ENCODE measurements around the gene PKLR.
"Not testable (repeated sequence)": the region's sequence is repeated elsewhere in the genome, so short reads cannot be mapped to it uniquely, and the experiment has no call there.

PKLR gene

GRCh38 chr1:155254714-155255242 is 46.5 kb downstream of the PKLR start:
- DNase-seq (ENCODE audit: low spot score), result no peak

DNA sequence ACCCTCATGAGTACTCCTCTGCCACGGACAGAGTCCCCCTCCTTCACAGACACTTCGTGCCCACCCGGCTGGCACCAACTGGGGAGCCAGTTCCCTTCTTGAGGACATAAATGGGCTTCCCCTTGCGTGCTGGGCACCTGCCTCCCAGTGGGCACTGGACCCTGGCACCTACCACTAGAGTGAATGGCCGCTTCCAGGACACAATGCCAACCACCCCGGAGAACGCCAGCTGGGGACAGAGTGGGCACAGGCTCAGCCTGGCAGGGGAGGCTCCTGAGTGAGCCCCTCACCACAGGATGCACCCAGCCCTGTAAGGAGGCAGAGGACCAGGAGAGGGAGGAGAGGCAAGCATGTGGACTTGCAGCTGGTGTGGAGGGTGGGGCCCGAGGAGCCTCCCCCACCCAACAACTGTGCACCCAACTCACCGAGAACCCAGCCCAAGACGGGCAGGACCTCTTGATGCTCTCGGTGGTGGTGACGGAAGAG is 47.0 kb downstream of the PKLR start:
- no peak for DNase-seq (ENCODE audit: low spot score)

- no peak for DNase-seq (ENCODE audit: low spot score)
Observed at GRCh38 chr1:155253797-155254196, 47.4 kb downstream of the PKLR start.

GRCh38 chr1:155253208-155253607 is 48.0 kb downstream of the PKLR start:
- no peak for DNase-seq (ENCODE audit: low spot score)

GRCh38 chr1:155251566-155251965 is 49.7 kb downstream of the PKLR start:
- DNase-seq (ENCODE audit: low spot score), result no peak

- peak; percentile 96 for DNase-seq (ENCODE audit: low spot score)
Observed at GRCh38 chr1:155250633-155251449, 50.4 kb downstream of the PKLR start.

- DNase-seq (ENCODE audit: low spot score), result no peak
Observed at GRCh38 chr1:155250246-155250632, 51.0 kb downstream of the PKLR start.

- DNase-seq (ENCODE audit: low spot score), result no peak
Observed at GRCh38 chr1:155247667-155248553, 53.3 kb downstream of the PKLR start.

DNA sequence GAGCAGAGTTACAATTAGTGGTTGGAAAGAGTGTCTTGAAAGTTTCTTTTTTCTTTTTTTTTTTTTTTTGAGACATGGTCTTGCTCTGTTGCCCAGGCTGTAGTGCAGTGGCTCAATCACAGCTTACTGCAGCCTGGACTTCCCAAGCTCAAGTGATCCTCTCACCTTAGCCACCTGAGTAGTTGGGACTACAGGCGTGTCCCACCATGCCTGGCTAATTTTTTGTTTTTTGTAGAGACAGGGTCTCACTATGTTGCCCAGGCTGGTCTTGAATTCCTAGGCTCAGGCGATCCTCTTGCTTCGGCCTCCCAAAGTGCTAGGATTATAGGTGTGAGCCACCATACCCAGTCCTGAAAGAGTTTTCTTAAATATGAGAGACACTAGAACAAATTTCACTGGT is 54.4 kb downstream of the PKLR start:
- not testable (repeated sequence) for DNase-seq (ENCODE audit: low spot score)

DNA sequence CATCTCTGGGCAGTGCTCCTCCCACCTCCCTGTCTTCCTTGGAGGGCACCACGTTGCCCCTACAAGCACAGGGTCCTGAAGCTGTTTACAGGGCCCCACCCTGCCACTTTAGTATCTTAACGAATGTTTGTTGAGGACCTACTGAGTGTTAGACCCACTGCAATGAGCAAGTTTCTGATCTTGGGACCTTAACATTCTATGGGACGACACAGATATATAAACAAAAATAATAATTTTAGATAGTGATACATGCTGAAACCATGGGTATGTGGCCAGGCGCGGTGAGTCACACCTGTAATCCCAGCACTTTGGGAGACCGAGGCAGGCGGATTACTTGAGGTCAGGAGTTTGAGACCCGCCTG is 56.1 kb downstream of the PKLR start:
- no peak for DNase-seq (ENCODE audit: low spot score)

- DNase-seq (ENCODE audit: low spot score), result peak; percentile 97
Observed at GRCh38 chr1:155244368-155245162, 56.7 kb downstream of the PKLR start.

GRCh38 chr1:155242805-155243358 is 58.4 kb downstream of the PKLR start:
- no peak for DNase-seq (ENCODE audit: low spot score)

GRCh38 chr1:155241841-155242264 is 59.4 kb downstream of the PKLR start:
- DNase-seq (ENCODE audit: low spot score), result no peak

DNA sequence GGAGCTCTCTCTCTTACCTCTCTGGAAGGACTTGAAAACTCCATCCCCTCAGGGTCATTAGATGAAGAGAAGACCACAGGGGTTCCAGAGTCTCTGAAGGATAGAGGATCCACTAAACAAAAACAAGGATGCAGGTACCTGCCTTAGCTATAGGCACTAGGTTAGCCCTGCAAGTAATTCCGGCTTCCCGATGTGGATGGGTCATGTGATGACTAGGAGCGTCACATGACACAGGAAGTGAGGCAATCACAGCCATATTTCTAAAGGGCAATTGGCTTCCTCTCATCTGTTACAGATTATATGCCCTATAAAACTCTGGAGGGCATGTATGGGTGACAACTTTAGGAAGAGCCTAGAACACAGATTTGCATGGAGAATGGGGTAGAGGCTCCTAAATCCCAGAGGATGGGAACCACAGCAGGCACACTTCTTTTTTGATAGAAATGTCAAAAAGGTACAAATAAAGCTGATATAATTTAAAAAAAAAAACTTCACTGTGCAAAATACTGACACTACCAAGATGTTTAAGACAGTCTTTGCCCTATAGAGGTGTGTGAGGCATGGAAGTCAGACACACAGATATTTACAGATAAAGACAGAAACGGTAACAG is 60.1 kb downstream of the PKLR start:
- DNase-seq (ENCODE audit: low spot score), result peak; percentile 82

Measured in CD4-positive, alpha-beta T cell treated with Interleukin-2 at 100 ng/mL for 4 hours (primary cell).